Progenitor cell of endocrine pancreas (in vitro differentiated cells): ENCODE results near the gene CD68. TPM values are rescaled to one million over a fixed set of nuclear protein-coding genes. Genes with fewer than 3 reads are reported as not detected.
A peak's percentile ranks its signal among the peaks of the same experiment; 100 is the strongest.

Experiments used
- DNase-seq: peaks from one replicate; pipeline ENCODE4 v3.0.0; 2021; ENCODE audit warnings: low spot score; ENCODE audit not compliant: unreplicated experiment
- H3K27ac Mint-ChIP-seq: 2 replicates; pipeline ENCODE4 v1.8.0; 2021; ENCODE audit warnings: mild to moderate bottlenecking, moderate library complexity, mixed read lengths
- H3K27me3 Mint-ChIP-seq: 2 replicates; pipeline ENCODE4 v1.8.0; 2021; ENCODE audit warnings: mixed read lengths
- H3K36me3 Mint-ChIP-seq: 2 replicates; pipeline ENCODE4 v1.8.0; 2022; ENCODE audit warnings: mixed read lengths; ENCODE audit not compliant: insufficient read depth
- H3K4me1 Mint-ChIP-seq: 2 replicates; pipeline ENCODE4 v1.8.0; 2021; ENCODE audit warnings: low read depth, mixed read lengths
- H3K4me3 Mint-ChIP-seq: 2 replicates; pipeline ENCODE4 v1.8.0; 2021; ENCODE audit warnings: low read depth, mild to moderate bottlenecking, moderate library complexity, mixed read lengths
- H3K9me3 Mint-ChIP-seq: 2 replicates; pipeline ENCODE4 v1.8.0; 2021; ENCODE audit warnings: low read depth, mixed read lengths
- total RNA-seq: library from RNA; stranded (reverse); gene quantifications from 2 replicates; pipeline ENCODE4 v1.2.1, GENCODE V29; 2021
- TF ChIP-seq, protein P1 (sequence below): fragments of 200-600 bp; sonication (generic); IDR thresholded peaks from one replicate; pipeline ENCODE4 v1.5.0; 2021; ENCODE audit warnings: antibody characterized with exemption, mild to moderate bottlenecking; ENCODE audit not compliant: unreplicated experiment

Gene CD68
- total RNA-seq, 1 donor from 2014 or later, result not detected

DNA sequence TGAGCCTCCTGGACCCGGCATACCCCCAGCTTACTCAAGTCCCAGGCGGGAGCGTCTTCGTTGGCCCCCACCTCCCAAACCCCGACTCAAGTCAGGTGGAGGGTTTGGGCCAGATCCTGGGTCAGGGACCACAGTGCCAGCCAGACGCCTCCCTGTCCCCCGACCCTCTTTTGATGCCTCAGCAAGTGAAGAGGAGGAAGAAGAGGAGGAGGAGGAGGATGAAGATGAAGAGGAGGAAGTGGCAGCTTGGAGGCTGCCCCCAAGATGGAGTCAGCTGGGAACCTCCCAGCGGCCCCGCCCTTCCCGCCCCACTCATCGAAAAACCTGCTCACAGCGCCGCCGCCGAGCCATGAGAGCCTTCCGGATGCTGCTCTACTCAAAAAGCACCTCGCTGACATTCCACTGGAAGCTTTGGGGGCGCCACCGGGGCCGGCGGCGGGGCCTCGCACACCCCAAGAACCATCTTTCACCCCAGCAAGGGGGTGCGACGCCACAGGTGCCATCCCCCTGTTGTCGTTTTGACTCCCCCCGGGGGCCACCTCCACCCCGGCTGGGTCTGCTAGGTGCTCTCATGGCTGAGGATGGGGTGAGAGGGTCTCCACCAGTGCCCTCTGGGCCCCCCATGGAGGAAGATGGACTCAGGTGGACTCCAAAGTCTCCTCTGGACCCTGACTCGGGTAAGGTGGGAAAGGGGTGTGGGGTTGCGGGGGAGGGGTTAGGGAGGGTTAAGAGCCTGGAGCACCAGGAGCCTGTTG, 16.1 kb upstream of the CD68 start:
- no peak for DNase-seq
- peak overlapping the region; percentile 95 for H3K27ac Mint-ChIP-seq
- peaks cover 7% of the 10 kb centered on the region for H3K36me3 Mint-ChIP-seq
- peaks cover 20% of the 10 kb centered on the region for H3K4me1 Mint-ChIP-seq
- TF ChIP-seq, protein P1, sequence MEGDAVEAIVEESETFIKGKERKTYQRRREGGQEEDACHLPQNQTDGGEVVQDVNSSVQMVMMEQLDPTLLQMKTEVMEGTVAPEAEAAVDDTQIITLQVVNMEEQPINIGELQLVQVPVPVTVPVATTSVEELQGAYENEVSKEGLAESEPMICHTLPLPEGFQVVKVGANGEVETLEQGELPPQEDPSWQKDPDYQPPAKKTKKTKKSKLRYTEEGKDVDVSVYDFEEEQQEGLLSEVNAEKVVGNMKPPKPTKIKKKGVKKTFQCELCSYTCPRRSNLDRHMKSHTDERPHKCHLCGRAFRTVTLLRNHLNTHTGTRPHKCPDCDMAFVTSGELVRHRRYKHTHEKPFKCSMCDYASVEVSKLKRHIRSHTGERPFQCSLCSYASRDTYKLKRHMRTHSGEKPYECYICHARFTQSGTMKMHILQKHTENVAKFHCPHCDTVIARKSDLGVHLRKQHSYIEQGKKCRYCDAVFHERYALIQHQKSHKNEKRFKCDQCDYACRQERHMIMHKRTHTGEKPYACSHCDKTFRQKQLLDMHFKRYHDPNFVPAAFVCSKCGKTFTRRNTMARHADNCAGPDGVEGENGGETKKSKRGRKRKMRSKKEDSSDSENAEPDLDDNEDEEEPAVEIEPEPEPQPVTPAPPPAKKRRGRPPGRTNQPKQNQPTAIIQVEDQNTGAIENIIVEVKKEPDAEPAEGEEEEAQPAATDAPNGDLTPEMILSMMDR, result no peak
- no peaks in the 10 kb centered on the region for H3K27me3 Mint-ChIP-seq
- H3K9me3 Mint-ChIP-seq, result no peaks in the 10 kb centered on the region
- peak overlapping the region; percentile 89 for H3K4me3 Mint-ChIP-seq

DNA sequence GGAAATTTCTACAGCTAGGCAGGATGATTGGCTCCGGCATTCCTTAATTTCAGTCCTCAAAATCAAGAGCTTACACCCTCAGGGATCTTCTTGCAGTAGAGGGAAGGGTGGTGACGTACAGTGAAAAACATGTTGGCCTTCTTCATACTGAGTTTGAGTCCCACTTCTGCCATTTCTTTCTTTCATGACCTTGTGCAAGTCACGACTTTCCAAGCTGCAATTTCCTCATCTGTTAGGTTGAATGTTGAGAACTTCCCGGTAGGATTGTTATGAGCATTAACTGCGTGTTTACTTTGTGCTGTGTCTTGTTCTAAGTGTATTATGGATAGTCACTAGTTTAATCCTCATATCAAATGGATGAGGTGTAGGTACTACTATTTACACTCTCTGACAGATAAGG, 9.9 kb upstream of the CD68 start:
- H3K9me3 Mint-ChIP-seq, result no peaks in the 10 kb centered on the region
- H3K4me3 Mint-ChIP-seq, result no peak overlapping the region
- H3K27me3 Mint-ChIP-seq, result no peaks in the 10 kb centered on the region
- TF ChIP-seq, protein P1, result no peak
- peaks cover 23% of the 10 kb centered on the region for H3K36me3 Mint-ChIP-seq
- peaks cover 12% of the 10 kb centered on the region for H3K4me1 Mint-ChIP-seq
- no peak for DNase-seq
- H3K27ac Mint-ChIP-seq, result no peak overlapping the region

DNA sequence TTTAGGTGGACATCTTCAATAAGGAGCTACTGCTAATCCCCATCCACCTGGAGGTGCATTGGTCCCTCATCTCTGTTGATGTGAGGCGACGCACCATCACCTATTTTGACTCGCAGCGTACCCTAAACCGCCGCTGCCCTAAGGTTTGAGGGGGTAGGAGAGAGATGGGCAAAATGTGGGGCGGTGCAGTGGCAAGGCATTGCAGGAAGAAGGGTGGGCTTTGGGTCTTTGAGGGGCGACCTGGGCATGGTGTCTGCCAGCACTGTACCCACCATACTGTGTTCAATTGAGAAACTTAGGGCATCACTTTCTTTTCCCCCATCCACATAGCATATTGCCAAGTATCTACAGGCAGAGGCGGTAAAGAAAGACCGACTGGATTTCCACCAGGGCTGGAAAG, 9.1 kb upstream of the CD68 start:
- Mint-ChIP-seq H3K4me1 (peaks cover 17% of the 10 kb centered on the region), H3K27ac (peak overlapping the region; percentile 62), H3K9me3 (no peaks in the 10 kb centered on the region), H3K27me3 (no peaks in the 10 kb centered on the region), H3K4me3 (no peak overlapping the region), H3K36me3 (peaks cover 30% of the 10 kb centered on the region)
- TF ChIP-seq, protein P1, result no peak
- DNase-seq, result no peak

DNA sequence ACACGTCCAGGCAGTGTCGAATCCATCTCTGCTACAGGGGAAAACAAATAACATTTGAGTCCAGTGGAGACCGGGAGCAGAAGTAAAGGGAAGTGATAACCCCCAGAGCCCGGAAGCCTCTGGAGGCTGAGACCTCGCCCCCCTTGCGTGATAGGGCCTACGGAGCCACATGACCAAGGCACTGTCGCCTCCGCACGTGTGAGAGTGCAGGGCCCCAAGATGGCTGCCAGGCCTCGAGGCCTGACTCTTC, 7.2 kb upstream of the CD68 start:
- peaks cover 43% of the 10 kb centered on the region for H3K36me3 Mint-ChIP-seq
- DNase-seq, result no peak
- TF ChIP-seq, protein P1, result no peak
- H3K9me3 Mint-ChIP-seq, result no peaks in the 10 kb centered on the region
- peak overlapping the region; percentile 98 for H3K4me3 Mint-ChIP-seq
- H3K27ac Mint-ChIP-seq, result peak overlapping the region; percentile 97
- H3K4me1 Mint-ChIP-seq, result peaks cover 21% of the 10 kb centered on the region
- no peaks in the 10 kb centered on the region for H3K27me3 Mint-ChIP-seq

DNA sequence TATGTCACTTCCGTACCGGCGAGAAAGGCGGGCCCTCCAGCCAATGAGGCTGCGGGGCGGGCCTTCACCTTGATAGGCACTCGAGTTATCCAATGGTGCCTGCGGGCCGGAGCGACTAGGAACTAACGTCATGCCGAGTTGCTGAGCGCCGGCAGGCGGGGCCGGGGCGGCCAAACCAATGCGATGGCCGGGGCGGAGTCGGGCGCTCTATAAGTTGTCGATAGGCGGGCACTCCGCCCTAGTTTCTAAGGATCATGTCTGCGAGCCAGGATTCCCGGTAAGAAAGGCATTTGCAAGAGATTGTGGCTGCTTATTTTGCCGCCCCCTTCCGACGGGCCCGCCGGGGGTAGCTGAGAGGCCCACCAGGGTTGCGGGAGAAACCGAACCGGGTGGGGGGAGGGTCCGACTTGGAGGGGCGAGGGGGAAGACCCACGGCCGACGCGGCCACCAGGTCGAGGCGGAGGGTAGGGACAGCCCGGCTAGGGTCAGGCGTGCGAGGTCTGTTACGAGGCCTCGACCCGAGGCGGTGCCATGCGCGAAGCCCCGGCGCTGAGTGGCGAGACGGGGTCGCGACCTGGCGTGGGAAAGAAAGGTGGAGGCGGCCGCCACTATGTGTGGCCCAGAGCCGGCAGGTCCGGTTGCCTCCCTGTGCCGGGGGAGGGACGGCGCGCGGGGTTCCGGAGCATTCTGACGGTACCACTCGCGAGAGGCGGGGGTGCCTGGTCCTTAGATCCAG, 6.7 kb upstream of the CD68 start:
- TF ChIP-seq, protein P1, result no peak
- Mint-ChIP-seq H3K36me3 (peaks cover 42% of the 10 kb centered on the region), H3K4me3 (peak overlapping the region; percentile 98), H3K27ac (peak overlapping the region; percentile 97), H3K4me1 (peaks cover 21% of the 10 kb centered on the region), H3K9me3 (no peaks in the 10 kb centered on the region), H3K27me3 (no peaks in the 10 kb centered on the region)
- peak; percentile 100 for DNase-seq
